ENCODE measurements around the gene DAO. TPM values are rescaled to one million over a fixed set of nuclear protein-coding genes. Genes with fewer than 3 reads are reported as not detected.
"Not testable (repeated sequence)": the region's sequence is repeated elsewhere in the genome, so short reads cannot be mapped to it uniquely, and the experiment has no call there.

The DAO gene
- polyA plus RNA-seq, 1 experiment, result not detected

- TF ChIP-seq CTCF (IDR thresholded peaks at IDR 0.05; ENCODE audit: insufficient read depth, low read depth, low read length), result no peak
- ChIA-PET CTCF (interaction anchor here (0.6 to 1.6 kb wide), 2 partner anchors 13 to 92 kb away, joined by 3 to 4 read pairs; no protein-coding TSS in a partner anchor), POLR2A (interaction anchor here (0.6 to 0.7 kb wide), 2 partner anchors 90 to 166 kb away, joined by 3 to 6 read pairs; no protein-coding TSS in a partner anchor)
- H3K27me3 ChIP-seq (ENCODE audit: control insufficient read depth, insufficient read depth, low read length), result no peaks in the 10 kb centered on the region
- no peaks in the 10 kb centered on the region for H3K36me3 ChIP-seq (ENCODE audit: control insufficient read depth, insufficient read depth, low read length)
- no peak for DNase-seq (ENCODE audit: low read depth)
- peak overlapping the region; percentile 4; the same call in 1 of the 2 replicates for H3K4me3 ChIP-seq (ENCODE audit: low read depth, low read length)
These were observed 21.4 kb upstream of the DAO start for GRCh38 chr12:108858311-108859074.

DNA sequence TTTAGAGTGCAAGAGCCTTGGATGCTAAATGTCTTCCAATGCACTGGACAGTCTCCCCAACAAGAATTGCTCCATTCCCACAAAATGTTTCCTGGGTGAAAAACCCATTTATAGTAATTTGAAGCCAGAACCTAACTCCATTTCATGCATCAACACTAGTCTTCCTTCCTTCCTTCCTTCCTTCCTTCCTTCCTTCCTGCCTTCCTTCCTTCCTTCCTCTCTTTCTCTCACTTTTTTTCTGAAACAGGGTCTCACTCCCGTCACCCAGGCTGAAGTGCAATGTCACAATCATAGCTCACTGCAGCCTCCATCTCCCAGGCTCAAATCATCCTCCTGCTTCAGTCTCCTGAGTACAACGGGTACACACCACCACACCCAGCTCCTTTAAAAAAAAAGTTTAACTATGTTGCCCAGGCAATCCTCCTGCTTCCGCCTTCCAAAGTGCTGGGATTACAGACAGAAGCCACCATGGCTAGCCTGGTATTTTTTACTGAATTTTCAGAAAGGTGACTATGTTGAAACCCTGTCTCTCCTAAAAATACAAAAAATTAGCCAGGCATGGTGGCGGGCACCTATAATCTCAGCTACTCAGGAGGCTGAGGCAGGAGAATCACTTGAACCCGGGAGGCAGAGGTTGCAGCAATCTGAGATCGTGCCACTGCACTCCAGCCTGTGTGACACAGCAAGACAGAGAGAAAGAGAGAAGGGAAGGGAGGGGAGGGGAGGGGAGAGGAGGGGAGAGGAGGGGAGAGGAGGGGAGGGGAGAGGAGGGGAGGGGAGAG is 20.6 kb upstream of the DAO start:
- POLR2A ChIA-PET; H3K36me3 ChIP-seq (ENCODE audit: control insufficient read depth, insufficient read depth, low read length); DNase-seq (ENCODE audit: low read depth); H3K4me3 ChIP-seq (ENCODE audit: low read depth, low read length); H3K27me3 ChIP-seq (ENCODE audit: control insufficient read depth, insufficient read depth, low read length): not testable (repeated sequence)
- CTCF ChIA-PET, result interaction anchor here (0.6 to 1.6 kb wide), 2 partner anchors 12 to 91 kb away, joined by 3 to 4 read pairs; no protein-coding TSS in a partner anchor

DNA sequence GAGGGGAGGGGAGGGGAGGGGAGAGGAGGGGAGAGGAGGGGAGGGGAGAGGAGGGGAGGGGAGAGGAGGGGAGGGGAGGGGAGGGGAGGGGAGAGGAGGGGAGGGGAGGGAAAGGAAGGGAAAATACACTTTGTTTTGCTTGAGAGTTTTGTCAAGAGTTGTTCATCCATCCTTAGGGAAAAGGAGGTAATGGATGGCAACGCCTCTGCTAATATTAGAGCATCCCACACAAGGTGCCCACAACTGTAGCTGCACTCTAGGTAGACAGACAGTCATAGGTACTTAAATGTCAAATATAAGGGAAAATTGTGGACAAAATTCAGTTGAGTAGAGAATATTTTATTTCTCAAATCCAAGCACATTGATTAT is 20.0 kb upstream of the DAO start:
- DNase-seq (ENCODE audit: low read depth), result no peak
- ChIA-PET CTCF (no interaction called here), POLR2A (no interaction called here)
- Histone ChIP-seq H3K4me3 (ENCODE audit: low read depth, low read length) (no peak overlapping the region), H3K27me3 (ENCODE audit: control insufficient read depth, insufficient read depth, low read length) (no peaks in the 10 kb centered on the region), H3K36me3 (ENCODE audit: control insufficient read depth, insufficient read depth, low read length) (no peaks in the 10 kb centered on the region)
- TF ChIP-seq CTCF (IDR thresholded peaks at IDR 0.05; ENCODE audit: insufficient read depth, low read depth, low read length), result no peak

DNA sequence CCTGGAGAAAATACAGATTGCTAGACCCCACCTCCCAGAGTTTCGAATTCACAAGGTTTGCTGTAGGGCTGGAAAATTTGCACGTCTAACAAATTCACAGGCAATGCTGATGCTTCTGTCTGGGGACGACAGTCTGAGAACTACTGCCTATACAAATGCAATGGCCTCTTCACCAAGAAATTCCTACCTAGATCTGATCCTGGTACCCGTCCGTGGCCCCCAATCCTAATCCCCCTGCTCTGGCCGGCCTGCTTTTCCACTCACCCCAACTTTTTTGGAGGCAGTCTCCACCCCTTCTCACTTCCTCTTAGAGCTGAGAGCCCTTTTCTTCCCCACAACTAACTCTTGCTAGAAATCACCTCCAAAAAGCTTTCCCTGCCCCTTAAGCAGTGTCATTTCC is 19.4 kb upstream of the DAO start:
- Histone ChIP-seq H3K27me3 (ENCODE audit: control insufficient read depth, insufficient read depth, low read length) (no peaks in the 10 kb centered on the region), H3K36me3 (ENCODE audit: control insufficient read depth, insufficient read depth, low read length) (no peaks in the 10 kb centered on the region), H3K4me3 (ENCODE audit: low read depth, low read length) (no peak overlapping the region)
- no peak for DNase-seq (ENCODE audit: low read depth)
- ChIA-PET POLR2A (no interaction called here), CTCF (interaction anchor here (0.8 kb wide), 1 partner anchor 297 kb away, joined by 4 read pairs; no protein-coding TSS in a partner anchor)
- TF ChIP-seq CTCF (IDR thresholded peaks at IDR 0.05; ENCODE audit: insufficient read depth, low read depth, low read length), result no peak

GRCh38 chr12:108861878-108862587 is 17.9 kb upstream of the DAO start:
- H3K36me3 ChIP-seq (ENCODE audit: control insufficient read depth, insufficient read depth, low read length), result no peaks in the 10 kb centered on the region
- H3K27me3 ChIP-seq (ENCODE audit: control insufficient read depth, insufficient read depth, low read length), result no peaks in the 10 kb centered on the region
- CTCF ChIA-PET, result no interaction called here
- no peak overlapping the region for H3K4me3 ChIP-seq (ENCODE audit: low read depth, low read length)
- DNase-seq (ENCODE audit: low read depth), result no peak
- no peak for TF ChIP-seq CTCF (IDR thresholded peaks at IDR 0.05; ENCODE audit: insufficient read depth, low read depth, low read length)
- POLR2A ChIA-PET, result no interaction called here
